ENCODE results near the gene PRR20B. TPM values are rescaled to one million over a fixed set of nuclear protein-coding genes. Genes with fewer than 3 reads are reported as not detected.
"Not testable (repeated sequence)": the region's sequence is repeated elsewhere in the genome, so short reads cannot be mapped to it uniquely, and the experiment has no call there.

Gene PRR20B
- total RNA-seq: not detected in 2 replicates

GRCh38 chr13:57147188-57147587 lies at the start of gene PRR20B:
PRR20B (plus strand) TSS chr13:57147488; CDS start chr13:57147875, 387 bp downstream.
- H3K36me3 ChIP-seq (ENCODE audit: control insufficient read depth, insufficient read depth, low read length); H3K27me3 ChIP-seq (ENCODE audit: control insufficient read depth, insufficient read depth, low read length); H3K4me3 ChIP-seq (ENCODE audit: low read depth, low read length); DNase-seq (ENCODE audit: low read depth): not testable (repeated sequence)

- Histone ChIP-seq H3K36me3 (ENCODE audit: control insufficient read depth, insufficient read depth, low read length) (no peaks in the 10 kb centered on the region), H3K4me3 (ENCODE audit: low read depth, low read length) (no peak overlapping the region), H3K27me3 (ENCODE audit: control insufficient read depth, insufficient read depth, low read length) (no peaks in the 10 kb centered on the region)
- no peak for DNase-seq (ENCODE audit: low read depth)
- no peak for TF ChIP-seq CTCF (IDR thresholded peaks at IDR 0.05; ENCODE audit: insufficient read depth, low read length, poor library complexity, severe bottlenecking)
Observed at GRCh38 chr13:57114945-57115344, 32.3 kb upstream of the PRR20B start.

GRCh38 chr13:57123681-57124080 lies 23.6 kb upstream of the PRR20B start:
- no peak for DNase-seq (ENCODE audit: low read depth)
- no peaks in the 10 kb centered on the region for H3K36me3 ChIP-seq (ENCODE audit: control insufficient read depth, insufficient read depth, low read length)
- no peaks in the 10 kb centered on the region for H3K27me3 ChIP-seq (ENCODE audit: control insufficient read depth, insufficient read depth, low read length)
- TF ChIP-seq CTCF (IDR thresholded peaks at IDR 0.05; ENCODE audit: insufficient read depth, low read length, poor library complexity, severe bottlenecking): no peak
- H3K4me3 ChIP-seq (ENCODE audit: low read depth, low read length): no peak overlapping the region

- Histone ChIP-seq H3K36me3 (ENCODE audit: control insufficient read depth, insufficient read depth, low read length) (no peaks in the 10 kb centered on the region), H3K27me3 (ENCODE audit: control insufficient read depth, insufficient read depth, low read length) (no peaks in the 10 kb centered on the region), H3K4me3 (ENCODE audit: low read depth, low read length) (no peak overlapping the region)
- no peak for TF ChIP-seq CTCF (IDR thresholded peaks at IDR 0.05; ENCODE audit: insufficient read depth, low read length, poor library complexity, severe bottlenecking)
- no peak for DNase-seq (ENCODE audit: low read depth)
Observed at GRCh38 chr13:57128909-57129308, 18.4 kb upstream of the PRR20B start.

- TF ChIP-seq CTCF (IDR thresholded peaks at IDR 0.05; ENCODE audit: insufficient read depth, low read length, poor library complexity, severe bottlenecking): no peak
- H3K4me3 ChIP-seq (ENCODE audit: low read depth, low read length): no peak overlapping the region
- no peaks in the 10 kb centered on the region for H3K27me3 ChIP-seq (ENCODE audit: control insufficient read depth, insufficient read depth, low read length)
- H3K36me3 ChIP-seq (ENCODE audit: control insufficient read depth, insufficient read depth, low read length): no peaks in the 10 kb centered on the region
- no peak for DNase-seq (ENCODE audit: low read depth)
Observed at GRCh38 chr13:57136093-57136492, 11.2 kb upstream of the PRR20B start.

GRCh38 chr13:57137585-57137984 lies 9.7 kb upstream of the PRR20B start:
- no peak for DNase-seq (ENCODE audit: low read depth)

More at GRCh38 chr13:57137585-57137984, 9.7 kb upstream of the PRR20B start:
- H3K4me3 ChIP-seq (ENCODE audit: low read depth, low read length): no peak overlapping the region
- no peak for TF ChIP-seq CTCF (IDR thresholded peaks at IDR 0.05; ENCODE audit: insufficient read depth, low read length, poor library complexity, severe bottlenecking)
- no peaks in the 10 kb centered on the region for H3K36me3 ChIP-seq (ENCODE audit: control insufficient read depth, insufficient read depth, low read length)
- no peaks in the 10 kb centered on the region for H3K27me3 ChIP-seq (ENCODE audit: control insufficient read depth, insufficient read depth, low read length)
